GM18520 (cell line): ENCODE data around the gene NANOG.
"Not testable (repeated sequence)": the region's sequence is repeated elsewhere in the genome, so short reads cannot be mapped to it uniquely, and the experiment has no call there.

Experiments
- ATAC-seq: cut with Tn5 transposase; IDR thresholded peaks from one replicate; pipeline ENCODE4 v1.9.1; 2021; ENCODE audit not compliant: unreplicated experiment

The NANOG gene

DNA sequence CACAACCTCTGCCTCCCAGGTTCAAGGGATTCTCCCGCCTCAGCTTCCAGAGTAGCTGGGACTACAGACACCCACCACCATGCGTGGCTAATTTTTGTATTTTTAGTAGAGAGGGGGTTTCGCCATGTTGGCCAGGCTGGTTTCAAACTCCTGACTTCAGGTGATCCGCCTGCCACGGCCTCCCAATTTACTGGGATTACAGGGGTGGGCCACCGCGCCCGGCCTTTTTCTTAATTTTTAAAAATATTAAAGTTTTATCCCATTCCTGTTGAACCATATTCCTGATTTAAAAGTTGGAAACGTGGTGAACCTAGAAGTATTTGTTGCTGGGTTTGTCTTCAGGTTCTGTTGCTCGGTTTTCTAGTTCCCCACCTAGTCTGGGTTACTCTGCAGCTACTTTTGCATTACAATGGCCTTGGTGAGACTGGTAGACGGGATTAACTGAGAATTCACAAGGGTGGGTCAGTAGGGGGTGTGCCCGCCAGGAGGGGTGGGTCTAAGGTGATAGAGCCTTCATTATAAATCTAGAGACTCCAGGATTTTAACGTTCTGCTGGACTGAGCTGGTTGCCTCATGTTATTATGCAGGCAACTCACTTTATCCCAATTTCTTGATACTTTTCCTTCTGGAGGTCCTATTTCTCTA, at the start of gene NANOG:
NANOG (plus strand) TSS at position 519 of the 645 bp plus-strand sequence. CDS start 213 bp downstream, outside the sequence.
- not testable (repeated sequence) for ATAC-seq

DNA sequence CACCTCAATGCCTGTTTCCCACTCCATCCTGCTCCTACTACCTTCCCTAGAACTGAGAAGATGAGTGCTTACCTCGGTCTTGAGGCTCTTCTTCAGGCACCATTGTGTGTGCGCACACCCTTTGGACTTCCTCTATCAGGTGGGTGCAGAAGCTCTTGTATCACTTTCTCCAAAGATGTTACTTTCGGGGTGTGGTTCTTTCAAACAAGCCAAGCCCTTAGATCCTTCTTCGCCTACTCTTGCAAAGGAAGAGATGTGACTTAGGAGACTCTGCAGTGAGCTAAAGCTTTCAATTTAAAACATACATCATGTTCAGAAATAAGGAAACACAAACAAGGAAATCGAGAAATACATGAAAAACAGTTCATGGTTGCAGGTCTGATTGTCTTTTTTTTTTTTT, 42.0 kb upstream of the NANOG start, which contains the start of gene CLEC4C:
CLEC4C (minus strand) TSS at position 130 of the 400 bp plus-strand sequence; CDS start at position 103, 27 bp downstream.
- ATAC-seq, result no peak

DNA sequence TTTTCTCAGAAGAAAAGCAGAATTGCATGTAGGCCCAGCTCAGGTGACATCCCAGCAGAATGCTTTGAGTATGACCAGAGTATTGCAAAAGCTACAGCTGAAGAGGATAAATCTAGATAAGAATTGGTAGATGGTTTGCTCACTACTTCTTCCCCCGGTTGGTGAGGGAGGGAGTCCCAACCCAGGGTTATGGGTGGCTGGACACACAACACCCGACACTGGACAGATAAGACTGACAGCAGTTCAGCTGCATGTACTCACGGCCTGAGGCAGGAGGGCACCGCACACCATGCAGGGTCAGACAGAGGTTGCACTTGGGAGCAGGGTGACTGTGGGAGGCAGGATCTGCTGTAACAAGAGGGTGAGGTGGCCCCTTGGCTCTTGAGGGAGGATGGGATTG, 40.4 kb upstream of the NANOG start:
- no peak for ATAC-seq

DNA sequence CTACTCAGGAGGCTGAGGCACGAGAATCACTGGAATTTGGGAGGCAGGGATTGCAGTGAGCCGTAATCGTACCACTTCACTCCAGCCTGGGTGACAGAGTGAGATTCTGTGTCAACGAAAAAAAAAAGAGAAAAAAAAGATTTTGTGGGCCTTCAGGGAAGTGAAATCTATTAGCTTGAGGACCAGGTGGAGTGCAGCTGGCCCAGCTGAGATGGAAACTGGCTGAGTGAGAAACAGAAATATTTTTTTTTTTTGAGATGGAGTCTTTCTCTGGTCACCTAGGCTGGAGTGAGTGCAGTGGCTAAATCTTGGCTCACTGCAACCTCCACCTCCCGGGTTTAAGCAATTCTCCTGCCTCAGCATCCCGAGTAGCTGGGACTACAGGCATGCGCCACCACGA, 39.8 kb upstream of the NANOG start:
- ATAC-seq, result no peak

DNA sequence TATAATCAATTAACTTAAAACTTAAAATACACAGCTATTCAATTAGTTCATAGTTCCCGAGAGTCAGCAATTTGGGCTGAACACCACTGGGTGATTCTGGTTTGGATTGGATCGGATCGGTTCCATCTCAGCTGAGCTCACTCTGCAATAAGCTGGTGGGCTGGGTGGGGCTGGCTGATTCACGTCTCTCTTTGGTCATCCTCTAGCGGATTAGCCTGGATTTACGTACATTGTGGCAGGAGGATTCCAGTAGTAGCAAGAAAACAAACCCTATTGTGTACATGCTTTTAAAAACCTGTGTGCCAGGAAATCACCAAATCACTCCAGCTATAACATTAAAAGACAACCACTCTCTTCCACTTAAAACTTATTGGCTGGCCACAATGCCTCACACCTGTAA, 38.9 kb upstream of the NANOG start:
- no peak for ATAC-seq

DNA sequence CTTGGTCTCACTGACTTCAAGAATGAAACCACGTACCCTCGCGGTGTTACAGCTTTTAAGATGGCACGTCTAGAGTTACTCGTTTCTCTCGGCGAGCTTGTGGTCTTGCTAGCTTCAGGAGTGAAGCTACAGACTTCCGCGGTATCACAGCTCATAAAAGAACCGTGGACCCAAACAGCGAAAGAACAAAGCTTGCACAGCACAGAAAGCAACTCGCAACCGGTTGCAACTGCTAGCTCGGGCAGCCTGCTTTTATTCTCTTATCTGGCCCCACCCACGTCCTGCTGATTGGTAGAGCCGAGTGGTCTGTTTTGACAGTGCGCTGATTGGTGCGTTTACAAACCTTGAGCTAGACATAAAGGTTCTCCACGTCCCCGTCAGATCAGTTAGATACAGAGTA, 37.8 kb upstream of the NANOG start:
- no peak for ATAC-seq

DNA sequence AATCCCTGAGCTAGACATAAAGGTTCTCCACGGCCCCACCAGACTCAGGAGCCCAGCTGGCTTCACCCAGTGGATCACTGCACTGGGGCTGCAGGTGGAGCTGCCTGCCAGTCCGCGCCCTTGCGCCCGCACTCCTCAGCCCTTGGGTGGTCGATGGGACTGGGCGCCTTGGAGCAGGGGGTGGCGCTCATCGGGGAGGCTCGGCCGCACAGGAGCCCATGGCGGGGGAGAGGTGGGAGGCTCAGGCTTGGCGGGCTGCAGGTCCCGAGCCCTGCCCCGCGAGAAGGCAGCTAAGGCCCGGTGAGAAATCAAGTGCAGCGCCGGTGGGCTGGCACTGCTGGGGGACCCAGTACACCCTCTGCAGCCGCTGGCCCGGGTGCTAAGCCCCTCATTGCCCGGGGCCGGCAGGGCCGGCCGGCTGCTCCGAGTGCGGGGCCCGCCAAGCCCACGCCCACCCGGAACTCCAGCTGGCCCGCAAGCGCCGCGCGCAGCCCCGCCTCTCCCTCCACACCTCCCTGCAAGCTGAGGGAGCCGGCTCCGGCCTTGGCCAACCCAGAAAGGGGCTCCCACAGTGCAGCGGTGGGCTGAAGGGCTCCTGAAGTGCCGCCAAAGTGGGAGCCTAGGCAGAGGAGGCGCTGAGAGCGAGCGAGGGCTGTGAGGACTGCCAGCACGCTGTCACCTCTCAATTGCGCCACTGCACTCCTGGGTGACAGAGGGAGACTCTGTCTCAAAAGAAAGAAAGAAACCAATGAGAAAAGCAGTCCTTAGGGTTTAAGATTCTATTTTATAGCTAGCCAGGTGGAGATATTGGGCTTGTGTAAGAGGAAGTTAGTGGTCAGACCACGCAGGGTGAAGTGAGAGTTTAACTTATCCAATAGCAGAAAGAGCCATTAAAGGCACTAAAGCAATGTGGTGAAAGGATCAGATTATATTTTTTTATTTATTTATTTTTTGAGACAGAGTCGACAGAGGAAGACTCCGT, 37.0 kb upstream of the NANOG start:
- ATAC-seq, result not testable (repeated sequence)

DNA sequence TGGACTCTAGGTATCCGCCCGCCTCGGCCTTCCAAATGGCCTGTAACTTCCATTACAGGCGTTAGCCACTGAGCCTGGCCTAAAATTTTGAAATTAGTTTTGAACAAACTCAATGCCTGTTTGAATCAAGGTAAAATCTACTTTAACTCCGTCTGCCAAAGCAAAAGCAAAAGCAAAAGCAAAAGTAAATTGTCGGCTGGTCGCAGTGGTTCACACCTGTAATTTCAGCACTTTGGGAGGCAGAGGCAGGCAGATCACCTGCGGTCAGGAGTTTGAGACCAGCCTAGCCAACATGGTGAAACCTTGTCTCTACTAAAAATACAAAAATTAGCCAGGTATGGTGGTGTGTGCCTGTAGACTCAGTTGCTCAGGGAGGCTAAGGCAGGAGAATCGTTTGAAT, 33.5 kb upstream of the NANOG start:
- ATAC-seq, result not testable (repeated sequence)

DNA sequence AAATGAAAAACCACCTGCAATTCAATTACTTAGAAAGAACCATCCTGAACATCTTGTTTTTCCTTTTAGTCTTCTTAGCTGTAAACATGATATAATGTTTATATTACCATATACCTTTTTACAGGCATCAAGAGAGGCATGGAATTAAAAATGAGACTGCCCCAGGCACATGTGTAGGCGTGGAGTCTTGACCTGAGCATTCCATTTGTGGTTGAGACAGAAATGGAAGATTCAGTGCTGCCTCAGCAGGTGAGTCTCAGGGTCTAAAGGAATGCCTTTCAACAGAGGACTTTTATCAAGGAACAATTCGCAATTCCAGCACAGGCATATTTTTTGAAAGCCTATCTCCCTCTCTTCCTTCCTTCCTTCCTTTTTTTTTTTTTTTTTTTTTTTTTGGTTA, 32.2 kb upstream of the NANOG start:
- ATAC-seq, result no peak

DNA sequence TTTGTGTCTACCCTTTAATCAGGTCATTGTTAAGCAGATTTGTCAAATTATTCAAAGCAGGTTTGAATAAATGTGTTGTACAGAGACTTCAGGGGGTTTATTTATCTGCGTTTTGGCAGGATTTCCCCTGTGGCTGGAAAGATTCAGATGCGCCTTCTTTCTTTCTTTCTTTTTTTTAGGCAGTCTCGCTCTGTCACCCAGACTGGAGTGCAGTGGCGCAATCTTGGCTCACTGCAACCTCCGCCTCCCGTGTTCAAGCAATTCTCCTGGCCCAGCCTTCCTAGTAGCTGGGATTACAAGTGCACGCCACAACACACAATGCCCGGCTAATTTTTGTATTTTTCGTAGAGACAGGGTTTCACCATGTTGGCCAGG, 30.4 kb upstream of the NANOG start:
- no peak for ATAC-seq

DNA sequence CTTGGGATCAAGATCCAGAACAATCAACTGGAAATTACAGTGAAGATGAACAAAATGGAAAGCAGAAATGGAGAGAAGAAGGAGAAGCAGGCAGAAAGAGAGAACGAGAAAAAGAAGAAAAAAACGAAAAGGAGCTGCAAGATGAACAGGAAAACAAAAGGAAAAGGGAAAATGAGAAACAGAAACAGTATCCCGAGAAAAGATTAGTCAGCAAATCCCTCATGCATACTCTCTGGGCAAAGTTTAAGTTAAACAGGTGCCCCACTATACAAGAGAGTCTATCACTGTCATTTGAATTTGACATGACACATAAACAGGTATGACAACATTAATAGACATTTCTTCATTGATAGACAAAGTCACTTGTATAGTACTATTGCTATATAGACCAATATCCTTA, 19.2 kb upstream of the NANOG start:
- no peak for ATAC-seq

DNA sequence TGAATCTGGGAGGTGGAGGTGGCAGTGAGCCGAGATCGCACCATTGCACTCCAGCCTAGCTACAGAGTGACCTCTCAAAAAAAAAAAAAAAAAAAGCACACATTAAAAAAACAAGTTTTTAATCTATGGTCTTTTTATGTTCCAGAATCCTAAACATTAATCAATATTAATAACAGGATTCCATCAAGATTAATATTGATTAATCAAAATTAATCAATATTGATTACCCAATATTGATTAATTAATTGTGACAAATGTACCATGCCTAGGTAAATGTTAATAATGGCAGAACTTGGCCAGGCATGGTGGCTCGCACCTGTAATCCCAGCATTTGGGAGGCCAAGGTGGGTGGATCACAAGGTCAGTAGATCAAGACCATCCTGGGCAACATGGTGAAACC, 7.9 kb upstream of the NANOG start:
- no peak for ATAC-seq

DNA sequence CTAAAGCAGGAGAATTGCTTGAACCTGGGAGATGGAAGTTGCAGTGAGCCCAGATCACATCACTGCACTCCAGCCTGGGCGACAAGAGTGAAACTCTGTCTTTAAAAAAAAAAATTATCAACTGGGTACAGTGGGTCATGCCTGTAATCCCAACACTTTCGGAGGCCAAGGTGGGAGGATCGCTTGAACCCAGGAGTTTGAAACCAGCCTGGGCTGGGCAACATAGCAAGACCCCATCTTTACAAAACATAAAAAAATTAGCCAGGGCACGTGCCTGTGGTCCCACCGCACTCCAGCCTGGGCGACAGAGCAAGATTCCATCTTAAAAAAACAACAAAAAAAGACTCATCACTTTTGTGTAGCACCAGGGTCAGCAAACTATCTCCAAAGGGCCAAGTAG, 7.1 kb upstream of the NANOG start:
- ATAC-seq, result no peak

DNA sequence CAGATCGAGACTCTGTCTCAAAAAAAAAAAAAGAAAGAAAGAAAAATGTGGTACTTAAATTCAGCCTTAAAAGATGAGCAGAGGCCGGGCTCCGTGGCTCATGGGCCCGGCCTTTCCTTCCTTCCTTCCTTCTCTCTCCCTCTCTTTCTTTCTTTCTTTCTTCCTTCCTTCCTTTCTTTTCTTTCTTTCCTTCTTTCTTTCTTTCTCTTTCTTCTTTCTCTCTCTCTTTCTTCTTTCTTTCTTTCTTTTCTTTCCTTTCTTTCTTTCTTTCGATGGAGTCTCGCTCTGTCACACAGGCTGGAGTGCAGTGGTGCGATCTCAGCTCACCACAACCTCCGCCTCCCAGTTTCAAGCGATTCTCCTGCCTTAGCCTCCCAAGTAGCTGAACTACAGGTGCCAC, 5.8 kb upstream of the NANOG start:
- not testable (repeated sequence) for ATAC-seq

DNA sequence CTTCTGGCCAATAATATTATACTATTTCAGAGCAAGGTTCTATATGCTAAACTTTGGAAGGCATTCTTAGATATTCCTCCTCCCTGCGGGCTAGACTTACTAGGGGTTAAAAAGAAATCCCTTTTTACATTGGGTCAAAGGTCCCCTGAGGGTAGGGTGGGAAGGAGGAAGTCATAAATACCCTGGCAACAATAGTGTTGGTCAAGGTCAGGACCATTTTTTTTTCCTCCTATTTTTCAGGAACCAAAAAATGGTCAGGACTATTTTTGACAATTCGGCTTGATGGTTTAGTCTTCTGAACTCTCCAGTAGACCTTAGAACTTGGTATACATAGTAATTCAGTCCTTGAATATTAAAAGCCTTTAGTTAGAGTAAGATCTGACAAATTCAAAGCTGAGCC, 4.5 kb upstream of the NANOG start:
- ATAC-seq, result no peak

DNA sequence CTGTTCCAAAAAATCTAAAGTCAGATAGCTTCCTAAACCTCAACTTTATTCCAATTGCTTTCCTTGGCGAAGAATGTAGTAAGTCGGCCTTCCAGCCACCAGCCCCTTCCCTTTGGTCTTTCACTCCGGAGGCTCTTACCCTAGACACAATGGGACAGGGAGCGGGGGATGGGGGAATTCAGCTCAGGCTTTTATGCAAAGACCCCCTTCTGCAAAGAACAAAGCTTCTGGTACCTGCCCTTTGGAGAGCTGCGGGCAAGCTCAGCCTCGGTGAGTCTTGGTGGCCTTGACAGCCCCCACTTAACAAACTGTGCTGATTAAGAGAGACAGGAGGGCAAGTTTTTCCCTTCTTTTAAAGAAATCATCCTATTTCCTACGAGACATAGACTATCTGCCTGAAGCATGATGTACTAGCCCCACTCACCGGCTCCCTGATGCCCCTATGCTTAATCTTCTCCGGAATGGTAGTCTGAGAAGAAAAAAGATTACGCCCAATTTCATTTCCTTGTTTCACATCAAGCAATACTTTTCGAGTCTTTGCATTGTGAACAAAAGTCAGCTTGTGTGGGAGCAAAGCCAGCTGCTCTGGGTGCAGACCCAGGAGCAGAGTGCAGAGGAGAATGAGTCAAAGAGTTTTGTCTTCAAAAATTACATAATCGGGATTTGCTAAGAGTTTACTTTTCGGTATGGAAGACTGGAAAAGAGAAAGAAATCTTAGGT, 1.5 kb upstream of the NANOG start:
- no peak for ATAC-seq

DNA sequence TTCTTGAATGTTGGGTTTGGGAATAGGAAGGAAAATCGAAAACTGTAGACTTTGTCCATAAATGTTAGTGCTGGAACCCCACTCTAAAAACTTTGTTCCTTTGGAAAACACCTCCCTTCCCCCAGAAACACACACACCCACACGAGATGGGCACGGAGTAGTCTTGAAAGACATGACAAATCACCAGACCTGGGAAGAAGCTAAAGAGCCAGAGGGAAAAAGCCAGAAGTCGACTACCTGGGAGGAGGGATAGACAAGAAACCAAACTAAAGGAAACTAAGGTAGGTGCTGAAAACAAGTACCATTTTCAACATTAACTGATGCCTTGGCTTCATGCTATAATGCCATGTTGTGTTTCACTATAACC, 925 bp upstream of the NANOG start:
- ATAC-seq, result no peak

DNA sequence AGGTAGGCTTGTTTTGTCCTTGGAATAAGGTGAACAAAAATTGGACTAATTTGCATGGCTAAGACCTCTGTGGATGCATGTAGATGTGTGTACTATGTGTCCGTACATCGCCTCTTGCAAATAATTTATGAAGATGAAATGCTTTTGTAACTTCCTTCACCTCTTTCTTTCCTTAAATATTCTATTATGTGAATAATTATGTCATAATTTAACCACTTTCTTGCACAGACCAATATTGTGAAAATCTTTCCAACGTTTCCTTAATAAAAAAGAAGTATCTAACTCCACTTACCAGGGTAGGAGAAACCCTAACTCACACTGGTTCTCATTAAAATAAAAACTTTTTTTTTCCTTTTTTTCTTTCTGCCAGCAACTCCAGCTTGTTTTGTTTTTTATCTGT, 4.0 kb downstream of the NANOG start:
- no peak for ATAC-seq

DNA sequence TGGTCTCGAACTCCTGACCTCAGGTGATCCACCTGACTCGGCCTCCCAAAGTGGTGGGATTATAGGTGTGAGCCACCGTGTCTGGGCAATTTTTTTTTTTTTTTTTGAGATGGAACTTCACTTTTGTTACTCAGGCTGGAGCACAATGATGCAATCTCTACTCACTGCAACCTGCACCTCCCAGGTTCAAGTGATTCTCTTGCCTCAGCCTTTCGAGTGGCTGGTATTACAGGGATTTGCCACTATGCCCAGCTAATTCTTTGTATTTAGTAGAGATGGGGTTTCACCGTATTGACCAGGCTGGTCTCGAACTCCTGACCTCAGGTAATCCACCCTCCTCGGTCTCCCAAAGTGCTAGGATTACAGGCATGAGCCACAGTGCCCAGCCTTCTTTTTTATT, 8.1 kb downstream of the NANOG start:
- not testable (repeated sequence) for ATAC-seq

DNA sequence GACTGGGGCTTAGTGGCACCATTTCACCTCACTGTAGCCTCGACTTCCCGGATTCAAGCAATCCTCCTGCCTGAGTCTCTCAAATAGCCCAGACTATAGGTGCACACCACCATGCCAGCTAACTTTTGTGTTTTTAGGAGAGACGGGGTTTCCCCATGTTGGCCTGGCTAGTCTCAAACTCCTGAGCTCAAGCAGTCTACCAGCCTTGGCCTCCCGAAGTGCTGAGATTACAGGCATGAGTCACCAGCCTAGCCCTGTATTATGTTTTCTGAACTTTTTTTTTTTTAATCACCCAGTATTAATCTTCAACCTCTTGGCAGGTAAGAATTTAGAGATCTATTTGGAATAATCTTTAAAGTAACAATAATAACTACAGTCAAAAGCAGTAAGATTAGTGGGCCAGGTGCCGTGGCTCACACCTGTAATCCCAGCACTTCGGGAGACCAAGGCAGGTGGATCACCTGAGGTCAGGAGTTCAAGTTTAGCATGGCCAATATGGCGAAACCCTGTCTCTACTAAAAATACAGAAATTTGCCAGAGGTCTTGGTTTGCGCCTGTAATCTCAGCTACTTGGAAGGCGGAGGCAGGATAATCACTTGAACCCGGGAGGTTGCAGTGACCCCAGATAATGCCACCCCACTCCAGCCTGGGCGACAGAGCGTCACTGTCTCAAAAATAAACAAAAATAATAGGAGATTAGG, 8.6 kb downstream of the NANOG start:
- ATAC-seq, result no peak

DNA sequence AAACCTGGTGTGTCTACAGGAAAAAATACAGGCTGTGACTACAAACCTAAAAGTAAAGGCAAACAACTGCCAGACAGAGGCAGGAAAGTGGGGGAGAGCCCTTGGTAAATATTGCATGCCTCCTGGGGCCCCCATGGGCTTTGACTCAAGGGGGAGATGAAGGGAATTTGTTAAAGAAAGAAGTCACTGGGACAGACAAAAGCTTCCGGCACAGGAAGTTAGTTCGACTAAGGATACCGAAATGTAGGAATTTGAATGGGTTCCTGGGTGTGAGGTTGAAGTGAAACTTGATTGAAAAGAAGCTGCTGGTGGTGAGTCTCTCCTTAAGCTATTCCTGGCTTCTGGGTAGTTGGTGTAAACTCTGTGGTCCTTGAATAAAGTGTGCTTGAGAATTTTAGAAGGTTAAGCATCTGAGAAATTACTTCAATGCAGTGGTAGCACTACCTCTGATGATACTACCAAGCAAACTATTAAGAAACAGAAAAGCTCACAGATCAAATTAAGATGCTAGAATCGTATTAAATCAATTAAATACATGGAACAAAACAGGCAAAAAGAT, 9.6 kb downstream of the NANOG start:
- not testable (repeated sequence) for ATAC-seq
